CD14-positive monocyte (primary cell): ENCODE results near the gene DLX4. TPM values are rescaled to one million over a fixed set of nuclear protein-coding genes. Genes with fewer than 3 reads are reported as not detected.

ENCODE experiments used
- DNase-seq, 3 donors: peaks; one replicate each; pipeline ENCODE4 v3.0.0-alpha.2; 2011 to 2022
- H2AFZ ChIP-seq: 2 replicates; pipeline ENCODE4 v1.6.0; 2012; ENCODE audit warnings: mild to moderate bottlenecking, low read depth, low read length, inconsistent platforms; ENCODE audit not compliant: insufficient read depth, poor library complexity, severe bottlenecking
- H3K27ac ChIP-seq, 2 donors: 1 replicate in 1 of 2; 2 replicates in 1 of 2; pipeline ENCODE4 v1.5.1; 2012 to 2013; ENCODE audit warnings: low read length in 2 of 2, control low read depth in 1 of 2, inconsistent platforms in 1 of 2, low read depth in 1 of 2, mild to moderate bottlenecking in 1 of 2
- H3K27me3 ChIP-seq, 2 donors: one replicate each; pipeline versions ENCODE4 v1.6.0 to v1.6.1; 2011 to 2013; ENCODE audit warnings: low read length in 2 of 2; ENCODE audit not compliant: control insufficient read depth in 2 of 2, insufficient read depth in 2 of 2
- H3K36me3 ChIP-seq, 2 donors: replicated peaks in 1 of 2; 1 replicate in 1 of 2; 2 replicates in 1 of 2; pipeline versions ENCODE4 v1.5.1 to v1.6.1; 2012 to 2013; ENCODE audit warnings: low read length in 2 of 2, control low read depth in 1 of 2, inconsistent platforms in 1 of 2, mild to moderate bottlenecking in 1 of 2; ENCODE audit not compliant: insufficient read depth in 2 of 2, control insufficient read depth in 1 of 2
- H3K4me1 ChIP-seq, 2 donors: 1 replicate in 1 of 2; 2 replicates in 1 of 2; pipeline versions ENCODE4 v1.5.1 to v1.6.1; 2012 to 2013; ENCODE audit warnings: low read length in 2 of 2, control low read depth in 1 of 2, inconsistent platforms in 1 of 2, mild to moderate bottlenecking in 1 of 2, moderate library complexity in 1 of 2; ENCODE audit not compliant: insufficient read depth in 2 of 2, control insufficient read depth in 1 of 2
- H3K4me2 ChIP-seq: replicated peaks from 2 replicates; pipeline ENCODE3; 2012; ENCODE audit warnings: low read length, moderate library complexity, mild to moderate bottlenecking; ENCODE audit not compliant: poor library complexity, severe bottlenecking; ENCODE audit errors: extremely low read depth
- H3K4me3 ChIP-seq, 3 experiments: fragments of 200-600 bp in 1 of 3; sonication (generic) in 1 of 3; replicated peaks in 1 of 3; 1 replicate in 2 of 3; 2 replicates in 1 of 3; pipeline ENCODE4 v1.5.1; 2011 to 2013; ENCODE audit warnings: low read length in 3 of 3, mild to moderate bottlenecking in 3 of 3, control low read depth in 2 of 3, low read depth in 2 of 3, inconsistent platforms in 1 of 3, moderate library complexity in 1 of 3
- H3K79me2 ChIP-seq: 2 replicates; pipeline ENCODE4 v1.6.0; 2012; ENCODE audit warnings: mild to moderate bottlenecking, control low read depth, inconsistent platforms, low read length, moderate library complexity; ENCODE audit not compliant: insufficient read depth
- H3K9ac ChIP-seq: 2 replicates; pipeline ENCODE4 v1.6.0; 2017; ENCODE audit warnings: low read length, mild to moderate bottlenecking; ENCODE audit not compliant: insufficient read depth, poor library complexity, severe bottlenecking
- H3K9me3 ChIP-seq, 2 donors: replicated peaks in 1 of 2; 1 replicate in 1 of 2; 2 replicates in 1 of 2; pipeline versions ENCODE4 v1.5.1 to v1.6.1; 2012 to 2013; ENCODE audit warnings: low read length in 2 of 2, control low read depth in 1 of 2; ENCODE audit not compliant: control insufficient read depth in 1 of 2, insufficient read depth in 1 of 2
- H4K20me1 ChIP-seq: 2 replicates; pipeline ENCODE4 v1.6.0; 2012; ENCODE audit warnings: mild to moderate bottlenecking, low read length, control low read depth, moderate library complexity; ENCODE audit not compliant: insufficient read depth
- H3K27ac Mint-ChIP-seq, 7 donors: one replicate each; pipeline ENCODE4 v1.8.0; 2020; ENCODE audit warnings: mild to moderate bottlenecking in 7 of 7, mixed read lengths in 7 of 7, moderate library complexity in 6 of 7, inconsistent platforms in 2 of 7
- H3K27me3 Mint-ChIP-seq, 3 donors: one replicate each; pipeline ENCODE4 v1.8.0; 2021 to 2022; ENCODE audit warnings: low read depth in 3 of 3, mild to moderate bottlenecking in 3 of 3, mixed read lengths in 3 of 3, moderate library complexity in 3 of 3, inconsistent platforms in 1 of 3
- H3K36me3 Mint-ChIP-seq, 2 donors: one replicate each; pipeline ENCODE4 v1.8.0; 2020; ENCODE audit warnings: mixed read lengths in 2 of 2, inconsistent platforms in 1 of 2, mild to moderate bottlenecking in 1 of 2
- H3K4me1 Mint-ChIP-seq: one replicate; pipeline ENCODE4 v1.8.0; 2020; ENCODE audit warnings: mild to moderate bottlenecking, mixed read lengths
- H3K4me3 Mint-ChIP-seq, 2 donors: one replicate each; pipeline ENCODE4 v1.8.0; 2020; ENCODE audit warnings: mild to moderate bottlenecking in 2 of 2, mixed read lengths in 2 of 2, moderate library complexity in 1 of 2
- H3K9me3 Mint-ChIP-seq, 7 donors: one replicate each; pipeline ENCODE4 v1.8.0; 2020 to 2022; ENCODE audit warnings: mixed read lengths in 7 of 7, mild to moderate bottlenecking in 6 of 7, moderate library complexity in 6 of 7, inconsistent platforms in 2 of 7
- WGBS: methylation state at CpG from one replicate; pipeline ENCODE4 v1.1.5; 2013; ENCODE audit warnings: missing lambda C conversion rate; ENCODE audit not compliant: insufficient coverage; 5-methylcytosine and 5-hydroxymethylcytosine counted together
- intact Hi-C, 2 donors: fragments of 100-400 bp; cut with micrococcal nuclease; formaldehyde crosslinking; loops; one replicate each; pipeline versions ENCODE4 v1.15.0 to v1.15.1; 2023
- polyA plus RNA-seq, 3 donors: library from polyadenylated mRNA; depleted of rRNA in 1 of 3; unstranded in 2 of 3; stranded (reverse) in 1 of 3; fragments of 300-500 nt in 2 of 3; fragments of >200 nt in 1 of 3; fragmentation: Illumina TruSeq in 2 of 3; gene quantifications; 1 replicate in 2 of 3; 2 replicates in 1 of 3; pipeline ENCODE4 v1.2.3, GENCODE V29; 2012 to 2021
- TF ChIP-seq, protein P1 (sequence below): fragments of 200-600 bp; IDR thresholded peaks from one replicate; pipeline ENCODE4 v1.8.0; 2022; ENCODE audit warnings: antibody characterized with exemption, mild to moderate bottlenecking

Gene DLX4
- polyA plus RNA-seq, 3 donors, result 0.20 to 3.5 TPM; not detected in 1

DNA sequence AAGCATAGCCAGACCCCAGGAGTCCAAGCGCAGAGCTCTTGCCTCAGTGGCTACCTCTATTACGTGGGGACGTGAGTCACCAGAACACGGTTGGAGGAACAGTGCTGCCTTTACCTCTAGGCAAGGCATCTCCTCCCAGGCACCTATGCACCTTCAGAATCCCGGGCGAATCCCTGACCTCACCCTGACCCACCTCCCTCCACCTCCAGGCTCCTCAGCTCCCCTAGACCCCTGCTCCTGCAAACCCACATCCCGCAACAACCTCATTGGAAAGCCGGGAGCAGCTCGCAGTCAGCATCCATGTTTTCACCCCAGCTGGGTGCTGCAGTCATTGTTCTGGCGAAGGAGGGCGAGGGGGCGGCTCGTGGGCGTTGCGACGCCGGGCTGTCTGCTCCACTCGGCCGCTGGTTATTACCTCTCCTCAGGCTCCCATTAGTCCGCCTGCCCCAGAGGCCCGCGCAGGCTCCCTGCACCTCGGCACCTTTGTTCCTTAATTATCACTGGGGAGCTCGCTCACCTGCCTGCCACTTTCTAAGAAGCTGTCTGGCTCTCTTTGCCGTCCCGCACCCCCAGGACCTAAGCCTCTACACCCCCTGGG is 24.6 kb upstream of the DLX4 start:
- Histone ChIP-seq H4K20me1 (no peaks in the 10 kb centered on the region), H3K9me3 (no peaks in the 10 kb centered on the region), H3K4me3 (no peak overlapping the region), H3K36me3 (no peaks in the 10 kb centered on the region), H3K27me3 (peaks cover 0 to 44% of the 10 kb centered on the region in 2 donors), H2AFZ (no peak overlapping the region), H3K27ac (no peak overlapping the region), H3K4me1 (peaks cover 13 to 15% of the 10 kb centered on the region in 2 donors), H3K79me2 (no peaks in the 10 kb centered on the region), H3K9ac (no peak overlapping the region), H3K4me2 (no peak overlapping the region)
- Mint-ChIP-seq H3K27me3 (peaks cover 49 to 58% (median 56%) of the 10 kb centered on the region in 3 donors), H3K9me3 (peaks cover 0 to 4% (median 0%) of the 10 kb centered on the region in 7 donors), H3K27ac (no peak overlapping the region), H3K36me3 (no peaks in the 10 kb centered on the region), H3K4me1 (peaks cover 15% of the 10 kb centered on the region), H3K4me3 (peak overlapping the region in 1 of 2 donors; percentile 72)
- DNase-seq, result no peak
- intact Hi-C loops, result no loop called here
- WGBS, result 35% methylated on average over 23 of the region's 26 CpGs
- TF ChIP-seq, protein P1, sequence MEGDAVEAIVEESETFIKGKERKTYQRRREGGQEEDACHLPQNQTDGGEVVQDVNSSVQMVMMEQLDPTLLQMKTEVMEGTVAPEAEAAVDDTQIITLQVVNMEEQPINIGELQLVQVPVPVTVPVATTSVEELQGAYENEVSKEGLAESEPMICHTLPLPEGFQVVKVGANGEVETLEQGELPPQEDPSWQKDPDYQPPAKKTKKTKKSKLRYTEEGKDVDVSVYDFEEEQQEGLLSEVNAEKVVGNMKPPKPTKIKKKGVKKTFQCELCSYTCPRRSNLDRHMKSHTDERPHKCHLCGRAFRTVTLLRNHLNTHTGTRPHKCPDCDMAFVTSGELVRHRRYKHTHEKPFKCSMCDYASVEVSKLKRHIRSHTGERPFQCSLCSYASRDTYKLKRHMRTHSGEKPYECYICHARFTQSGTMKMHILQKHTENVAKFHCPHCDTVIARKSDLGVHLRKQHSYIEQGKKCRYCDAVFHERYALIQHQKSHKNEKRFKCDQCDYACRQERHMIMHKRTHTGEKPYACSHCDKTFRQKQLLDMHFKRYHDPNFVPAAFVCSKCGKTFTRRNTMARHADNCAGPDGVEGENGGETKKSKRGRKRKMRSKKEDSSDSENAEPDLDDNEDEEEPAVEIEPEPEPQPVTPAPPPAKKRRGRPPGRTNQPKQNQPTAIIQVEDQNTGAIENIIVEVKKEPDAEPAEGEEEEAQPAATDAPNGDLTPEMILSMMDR, result no peak

DNA sequence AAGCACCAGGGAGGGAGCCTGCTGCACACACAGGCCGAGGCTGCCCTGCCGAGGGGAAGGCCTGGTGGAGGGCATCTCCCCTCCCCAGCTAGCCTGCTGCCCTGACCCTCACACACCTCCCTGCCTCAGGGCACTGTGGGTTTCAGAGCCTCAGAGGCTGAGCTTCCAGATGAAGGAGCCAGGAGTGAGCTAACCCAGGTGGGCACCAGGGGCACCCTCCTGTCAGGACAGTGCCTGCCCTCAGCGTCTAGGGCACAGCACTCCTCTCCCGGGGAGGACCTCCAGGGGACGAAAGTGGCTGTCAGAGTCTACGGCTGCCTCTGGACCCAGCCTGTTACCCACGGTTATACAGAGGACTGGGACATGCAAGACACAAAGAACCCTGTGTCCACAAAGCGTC is 22.8 kb upstream of the DLX4 start:
- DNase-seq, result no peak
- no peak overlapping the region for H3K27ac ChIP-seq
- H3K4me1 ChIP-seq, result no peaks in the 10 kb centered on the region
- Mint-ChIP-seq H3K27ac (no peak overlapping the region), H3K36me3 (no peaks in the 10 kb centered on the region), H3K27me3 (peaks cover 64 to 70% (median 69%) of the 10 kb centered on the region in 3 donors), H3K9me3 (peaks cover 0 to 6% (median 0%) of the 10 kb centered on the region in 7 donors), H3K4me3 (no peak overlapping the region), H3K4me1 (no peaks in the 10 kb centered on the region)
- H3K4me2 ChIP-seq, result no peak overlapping the region
- peaks cover 0 to 55% of the 10 kb centered on the region in 2 donors for H3K27me3 ChIP-seq
- TF ChIP-seq, protein P1, result no peak
- H3K9ac ChIP-seq, result no peak overlapping the region
- H3K79me2 ChIP-seq, result no peaks in the 10 kb centered on the region
- no peaks in the 10 kb centered on the region for H3K9me3 ChIP-seq
- WGBS, result 75% methylated on average over 8 of the region's 8 CpGs
- H3K4me3 ChIP-seq, result no peak overlapping the region
- no peaks in the 10 kb centered on the region for H4K20me1 ChIP-seq
- H2AFZ ChIP-seq, result no peak overlapping the region
- intact Hi-C loops, result no loop called here
- no peaks in the 10 kb centered on the region for H3K36me3 ChIP-seq
